ENCODE data around the gene MRAP2. TPM values are rescaled to one million over a fixed set of nuclear protein-coding genes. Genes with fewer than 3 reads are reported as not detected.

The MRAP2 gene
- total RNA-seq, 4 donors from 2014 or later = 2.2 to 7.6 (median 4.4) TPM

GRCh38 chr6:84019141-84019841 lies 14.3 kb upstream of the MRAP2 start:
- H3K4me1 ChIP-seq = peaks cover 0 to 3% (median 0%) of the 10 kb centered on the region in 4 donors
- TF ChIP-seq POLR2A (IDR thresholded peaks at IDR 0.05) (no peak), CTCF (IDR thresholded peaks at IDR 0.05) (no peak), EP300 (IDR thresholded peaks at IDR 0.05) (no peak)
- WGBS, 2 donors = 33 to 58% methylated on average over 15 to 20 of the region's 28 CpGs
- H3K4me3 ChIP-seq = no peak overlapping the region
- no peak overlapping the region for H3K27ac ChIP-seq
- no peaks in the 10 kb centered on the region for H3K36me3 ChIP-seq
- DNase-seq (ENCODE audit: low spot score in 2 of 2) = no peak
- H3K27me3 ChIP-seq = no peaks in the 10 kb centered on the region
- H3K9me3 ChIP-seq = no peaks in the 10 kb centered on the region

- Histone ChIP-seq H3K4me1 (peaks cover 0 to 3% (median 0%) of the 10 kb centered on the region in 4 donors), H3K9me3 (no peaks in the 10 kb centered on the region), H3K36me3 (no peaks in the 10 kb centered on the region), H3K4me3 (no peak overlapping the region), H3K27ac (no peak overlapping the region), H3K27me3 (no peaks in the 10 kb centered on the region)
- DNase-seq (ENCODE audit: low spot score in 2 of 2) = no peak
- WGBS, 2 donors = 50 to 60% methylated on average over 6 of the region's 6 CpGs
- TF ChIP-seq EP300 (IDR thresholded peaks at IDR 0.05) (no peak), POLR2A (IDR thresholded peaks at IDR 0.05) (no peak), CTCF (IDR thresholded peaks at IDR 0.05) (no peak)
These were observed 13.7 kb upstream of the MRAP2 start for GRCh38 chr6:84019842-84020211.

GRCh38 chr6:84021625-84022024 lies 11.9 kb upstream of the MRAP2 start:
- 83 to 84% methylated on average over 2 of the region's 2 CpGs for WGBS, 2 donors

GRCh38 chr6:84026721-84027164 lies 6.8 kb upstream of the MRAP2 start:
- WGBS, 2 donors = 52 to 58% methylated on average over 5 of the region's 5 CpGs
- TF ChIP-seq EP300 (IDR thresholded peaks at IDR 0.05) = no peak
- TF ChIP-seq POLR2A (IDR thresholded peaks at IDR 0.05) = no peak
- TF ChIP-seq CTCF (IDR thresholded peaks at IDR 0.05) = no peak

More at GRCh38 chr6:84021625-84022024, 11.9 kb upstream of the MRAP2 start:
- no peak overlapping the region for H3K4me3 ChIP-seq
- no peak for DNase-seq (ENCODE audit: low spot score in 2 of 2)
- no peaks in the 10 kb centered on the region for H3K27me3 ChIP-seq
- H3K9me3 ChIP-seq = no peaks in the 10 kb centered on the region
- no peak for TF ChIP-seq CTCF (IDR thresholded peaks at IDR 0.05)
- TF ChIP-seq POLR2A (IDR thresholded peaks at IDR 0.05) = no peak
- TF ChIP-seq EP300 (IDR thresholded peaks at IDR 0.05) = no peak
- H3K4me1 ChIP-seq = peaks cover 0 to 3% (median 0%) of the 10 kb centered on the region in 4 donors
- H3K36me3 ChIP-seq = no peaks in the 10 kb centered on the region
- H3K27ac ChIP-seq = no peak overlapping the region

GRCh38 chr6:84027340-84028181 lies 6.0 kb upstream of the MRAP2 start:
- 37 to 41% methylated on average over 5 of the region's 5 CpGs for WGBS, 2 donors
- H3K4me1 ChIP-seq = peaks cover 0 to 12% (median 0%) of the 10 kb centered on the region in 4 donors
- no peak overlapping the region for H3K4me3 ChIP-seq
- no peaks in the 10 kb centered on the region for H3K36me3 ChIP-seq
- no peaks in the 10 kb centered on the region for H3K9me3 ChIP-seq
- peak overlapping the region in 1 of 4 donors; percentile 41 for H3K27ac ChIP-seq
- TF ChIP-seq POLR2A (IDR thresholded peaks at IDR 0.05) = no peak
- no peak for TF ChIP-seq EP300 (IDR thresholded peaks at IDR 0.05)
- no peak for TF ChIP-seq CTCF (IDR thresholded peaks at IDR 0.05)
- DNase-seq (ENCODE audit: low spot score in 2 of 2) = no peak
- no peaks in the 10 kb centered on the region for H3K27me3 ChIP-seq

More at GRCh38 chr6:84026721-84027164, 6.8 kb upstream of the MRAP2 start:
- Histone ChIP-seq H3K27ac (no peak overlapping the region), H3K36me3 (no peaks in the 10 kb centered on the region), H3K4me3 (no peak overlapping the region), H3K9me3 (no peaks in the 10 kb centered on the region), H3K27me3 (no peaks in the 10 kb centered on the region), H3K4me1 (peaks cover 0 to 12% (median 0%) of the 10 kb centered on the region in 4 donors)
- no peak for DNase-seq (ENCODE audit: low spot score in 2 of 2)
